Activated CD4-positive, alpha-beta T cell treated with anti-CD3 and anti-CD28 coated beads for 48 hours (primary cell): Measurements from ENCODE around the gene SULT1A2.
"Not testable (repeated sequence)": the region's sequence is repeated elsewhere in the genome, so short reads cannot be mapped to it uniquely, and the experiment has no call there.

Experiments
- DNase-seq: peaks from one replicate; pipeline ENCODE4 v3.0.0-alpha.2; 2020

Gene SULT1A2

DNA sequence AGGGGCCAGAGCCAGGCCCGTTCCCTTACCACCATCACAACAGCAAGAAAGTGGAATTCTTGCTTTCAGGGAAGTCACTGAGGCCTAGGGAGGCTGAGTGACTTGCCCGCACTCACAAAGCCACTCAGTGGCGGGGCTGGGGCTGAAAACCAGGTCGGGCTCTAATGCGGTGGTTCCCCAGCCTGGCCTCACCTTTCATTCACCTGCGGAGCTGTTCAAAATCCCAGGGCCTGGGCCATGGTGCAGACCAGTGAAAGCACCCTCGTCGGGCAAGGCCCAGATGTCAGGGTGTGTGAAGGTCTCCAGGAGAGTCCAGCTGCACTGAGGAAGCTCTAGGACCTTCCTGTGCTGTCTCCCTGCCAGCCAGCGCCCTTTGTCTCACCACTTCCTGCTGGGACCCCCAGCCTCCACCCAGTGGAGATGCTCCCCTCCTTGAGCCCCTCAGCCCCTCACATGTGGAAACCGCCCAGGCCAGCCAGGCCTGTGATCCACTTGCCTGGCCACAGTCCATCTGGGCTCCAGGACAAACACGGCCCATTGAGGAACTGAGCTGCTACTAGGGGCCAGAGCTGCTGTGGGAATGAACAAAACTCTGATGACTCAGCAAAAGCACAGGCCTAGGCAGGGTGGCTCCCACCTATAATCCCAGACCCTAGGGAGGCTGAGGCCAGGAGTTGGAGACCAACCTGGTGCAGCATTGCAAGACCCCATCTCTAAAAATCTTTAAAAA is 12.2 kb upstream of the SULT1A2 start:
- DNase-seq: not testable (repeated sequence)

DNA sequence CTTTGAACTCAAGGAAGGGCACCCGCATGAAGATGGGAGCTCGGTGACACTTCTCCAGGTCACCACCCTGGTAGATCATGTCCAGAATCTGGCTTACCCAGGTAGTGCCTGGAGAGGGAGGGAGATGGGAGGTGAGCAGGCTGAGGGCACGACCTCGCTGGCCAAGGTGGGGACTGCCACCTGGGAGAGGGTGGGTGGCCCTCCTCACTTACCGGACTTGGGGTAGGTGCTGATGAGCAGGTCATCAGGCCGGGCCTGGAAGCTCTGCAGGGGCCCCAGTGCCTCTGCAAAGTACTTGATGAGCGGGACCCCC is 11.6 kb upstream of the SULT1A2 start:
- DNase-seq: not testable (repeated sequence)

- not testable (repeated sequence) for DNase-seq
These were observed 11.0 kb upstream of the SULT1A2 start for GRCh38 chr16:28607681-28608495.

GRCh38 chr16:28607116-28607623 is 10.3 kb upstream of the SULT1A2 start:
- no peak for DNase-seq

DNA sequence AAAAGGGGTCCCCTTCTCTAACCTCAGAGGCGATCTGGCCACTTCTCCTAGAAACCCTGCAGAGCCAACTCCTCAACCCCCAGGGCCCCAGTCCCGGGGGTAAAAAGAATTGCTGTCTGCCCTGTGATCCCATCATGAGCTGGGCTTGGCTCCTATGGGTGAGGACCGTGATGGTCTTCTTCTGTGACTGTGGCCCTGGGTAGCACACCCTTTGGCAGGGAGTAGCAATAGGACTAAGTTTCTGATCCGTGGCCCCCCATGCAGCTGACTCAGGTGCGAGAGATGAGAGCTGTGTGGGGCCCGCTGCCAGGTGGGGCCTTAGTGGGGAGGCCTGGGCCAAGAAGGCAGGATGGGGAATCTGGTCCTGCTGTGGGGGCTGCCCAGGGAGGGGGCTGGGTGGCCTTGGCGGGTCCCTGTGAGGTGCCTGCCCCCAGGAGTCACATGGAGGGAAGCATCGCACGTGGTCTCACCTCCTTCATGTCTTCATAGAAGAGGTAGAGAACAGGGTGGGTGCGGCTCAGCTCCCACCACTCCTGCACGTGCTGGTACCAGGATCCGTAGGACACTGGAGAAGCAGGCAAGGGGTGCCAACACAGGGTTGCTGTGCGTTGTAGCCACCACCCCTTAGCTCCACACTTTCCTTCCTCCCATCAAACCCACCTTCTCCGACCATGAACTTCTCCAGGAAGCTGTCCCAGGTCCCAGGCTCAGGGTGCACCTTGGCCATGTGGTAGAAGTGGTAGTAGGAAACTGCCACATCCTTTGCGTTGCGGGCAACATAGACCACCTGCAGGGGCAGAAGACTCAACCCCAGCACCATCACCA is 9.7 kb upstream of the SULT1A2 start:
- no peak for DNase-seq

- DNase-seq: no peak
These were observed 7.3 kb upstream of the SULT1A2 start for GRCh38 chr16:28604186-28604565.

GRCh38 chr16:28603381-28604185 is 6.7 kb upstream of the SULT1A2 start:
- DNase-seq: no peak

DNA sequence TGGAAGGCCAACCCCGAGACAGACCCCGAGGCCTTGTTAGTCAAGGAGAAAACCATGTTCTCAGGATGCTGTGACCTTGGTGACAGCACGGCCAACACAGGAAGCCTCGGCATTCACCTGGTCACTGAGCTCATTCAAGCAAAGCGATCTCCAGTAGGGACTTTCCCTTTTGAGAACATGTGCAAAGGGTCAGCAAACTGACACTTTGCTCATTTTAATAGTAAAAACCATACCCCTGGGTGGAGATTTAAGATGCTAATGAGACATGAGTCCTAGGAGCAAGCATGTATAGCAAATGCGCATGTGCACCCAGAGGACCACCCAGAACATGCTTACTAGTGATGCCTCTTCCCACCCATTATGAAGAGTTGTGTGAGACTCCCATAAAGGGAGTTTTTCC is 5.7 kb upstream of the SULT1A2 start:
- no peak for DNase-seq

GRCh38 chr16:28602062-28602461 is 5.2 kb upstream of the SULT1A2 start:
- not testable (repeated sequence) for DNase-seq

- not testable (repeated sequence) for DNase-seq
These were observed 4.7 kb upstream of the SULT1A2 start for GRCh38 chr16:28601589-28601988.

DNA sequence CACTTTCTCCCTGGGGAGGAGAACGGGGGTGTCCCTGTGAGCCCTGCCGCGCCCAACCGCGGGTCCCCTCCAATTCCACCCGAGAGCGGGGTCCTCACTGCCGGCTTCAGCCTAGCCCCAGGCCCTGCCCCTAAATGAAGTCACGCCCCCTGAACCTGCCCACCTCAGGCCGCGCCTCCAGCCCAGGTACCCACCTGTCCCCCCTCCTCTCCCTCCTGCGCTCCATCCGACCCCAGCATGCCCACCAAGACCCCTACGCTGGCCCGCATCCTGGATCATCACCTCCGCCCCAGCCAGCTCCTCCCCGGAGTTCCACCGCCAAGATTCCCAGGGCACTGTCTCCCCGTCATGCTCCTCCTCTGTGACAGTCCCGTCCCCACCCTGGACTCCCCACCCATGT is 4.1 kb upstream of the SULT1A2 start:
- not testable (repeated sequence) for DNase-seq

GRCh38 chr16:28599377-28600285 is 2.8 kb upstream of the SULT1A2 start:
- DNase-seq: not testable (repeated sequence)

DNA sequence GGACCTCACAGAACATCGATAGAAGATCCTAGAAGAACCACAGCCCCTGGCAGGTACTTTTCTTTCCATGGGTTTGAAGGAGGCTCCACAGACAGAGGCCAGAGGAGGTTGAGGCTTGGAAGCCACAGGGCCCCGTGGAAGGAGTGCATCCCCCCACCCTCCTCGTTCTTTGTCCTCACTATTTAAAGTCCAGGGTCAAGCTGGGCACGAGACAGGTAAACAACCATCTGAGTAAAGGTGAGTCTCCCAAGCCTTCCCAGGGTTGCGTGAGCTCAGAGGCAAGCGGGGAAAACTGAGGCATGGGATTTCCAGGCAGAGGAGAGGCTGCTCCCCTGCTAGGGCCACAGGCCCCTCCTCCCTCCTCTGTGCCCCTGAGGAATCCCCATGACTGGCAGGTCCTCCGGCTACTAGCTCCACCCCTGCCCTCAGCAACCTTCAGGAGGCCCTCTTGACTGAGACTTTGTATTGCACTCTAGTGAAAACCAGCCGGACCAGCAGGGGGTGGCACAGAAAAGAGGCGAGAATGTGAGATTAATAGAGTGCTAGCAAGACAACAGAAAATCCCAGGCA is 927 bp upstream of the SULT1A2 start:
- DNase-seq: no peak

- DNase-seq: no peak
These were observed 677 bp downstream of the SULT1A2 start for GRCh38 chr16:28596115-28596630.

DNA sequence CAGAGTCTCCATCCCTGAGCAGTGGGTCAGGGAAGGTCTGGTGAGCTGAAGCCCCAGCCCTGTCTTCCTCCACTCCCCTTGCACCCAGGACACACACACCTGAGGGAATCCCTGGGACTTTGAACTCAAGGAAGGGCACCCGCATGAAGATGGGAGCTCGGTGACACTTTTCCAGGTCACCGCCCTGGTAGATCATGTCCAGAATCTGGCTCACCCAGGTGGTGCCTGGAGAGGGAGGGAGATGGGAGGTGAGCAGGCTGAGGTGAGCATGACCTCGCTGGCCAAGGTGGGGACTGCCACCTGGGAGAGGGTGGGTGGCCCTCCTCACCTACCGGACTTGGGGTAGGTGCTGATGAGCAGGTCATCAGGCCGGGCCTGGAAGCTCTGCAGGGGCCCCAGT is 1.4 kb downstream of the SULT1A2 start:
- DNase-seq: not testable (repeated sequence)

DNA sequence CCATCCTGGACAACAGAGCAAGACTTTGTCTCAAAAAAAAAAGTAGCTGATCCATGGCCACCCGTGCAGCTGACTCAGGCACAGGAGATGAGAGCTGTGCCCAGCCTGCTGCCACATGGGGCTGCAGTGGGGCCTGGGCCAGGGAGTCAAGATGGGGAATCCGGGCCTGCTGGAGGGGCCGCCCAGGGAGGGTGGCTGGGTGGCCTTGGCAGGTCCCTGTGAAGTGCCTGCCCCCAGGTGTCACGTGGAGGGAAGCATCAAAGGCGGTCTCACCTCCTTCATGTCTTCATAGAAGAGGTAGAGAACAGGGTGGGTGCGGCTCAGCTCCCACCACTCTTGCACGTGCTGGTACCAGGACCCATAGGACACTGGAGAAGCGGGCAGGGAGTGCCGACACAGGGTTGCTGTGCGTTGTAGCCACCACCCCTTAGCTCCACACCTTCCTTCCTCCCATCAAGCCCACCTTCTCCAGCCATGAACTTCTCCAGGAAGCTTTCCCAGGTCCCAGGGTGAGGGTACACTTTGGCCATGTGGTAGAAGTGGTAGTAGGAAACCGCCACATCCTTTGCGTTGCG is 3.8 kb downstream of the SULT1A2 start:
- no peak for DNase-seq

- DNase-seq: no peak
These were observed 4.3 kb downstream of the SULT1A2 start for GRCh38 chr16:28592511-28592910.

- DNase-seq: no peak
These were observed 5.5 kb downstream of the SULT1A2 start for GRCh38 chr16:28591355-28591754.

- no peak for DNase-seq
These were observed 6.2 kb downstream of the SULT1A2 start for GRCh38 chr16:28590384-28591340.
